GM12864 (cell line): ENCODE results near the gene SIM1.

Source experiments
- DNase-seq: peaks from one replicate; pipeline ENCODE4 v3.0.0-alpha.2; 2011; ENCODE audit warnings: low read depth
- H3K4me3 ChIP-seq: 2 replicates; pipeline ENCODE4 v1.5.1; 2011; ENCODE audit warnings: mild to moderate bottlenecking, low read depth, low read length, control low read depth
- CTCF ChIP-seq: IDR thresholded peaks from 2 replicates; pipeline ENCODE4 v1.5.1; 2011; ENCODE audit warnings: low read depth, mild to moderate bottlenecking, moderate library complexity, low read length, control low read depth, inconsistent platforms; ENCODE audit errors: missing control alignments

Gene SIM1

DNA sequence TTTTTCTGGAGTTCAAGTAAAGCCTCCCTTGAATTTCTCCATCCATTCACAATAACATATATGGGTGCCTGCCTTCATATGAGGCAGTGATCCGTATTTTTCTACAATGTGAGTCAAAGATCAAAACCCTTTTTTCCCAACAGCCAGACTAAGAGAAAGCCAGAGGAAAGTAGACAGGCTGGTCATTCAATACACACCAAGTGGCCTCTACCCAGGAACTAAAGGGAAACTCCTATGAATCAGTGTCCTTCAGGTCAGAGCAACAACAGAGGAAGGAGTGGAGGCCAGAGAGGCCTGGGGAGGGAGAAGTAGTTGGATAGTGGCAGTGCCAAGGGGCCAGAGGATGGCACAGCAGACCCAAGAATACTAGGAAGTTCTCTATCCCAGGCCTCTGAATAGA lies 23.8 kb downstream of the SIM1 start:
- H3K4me3 ChIP-seq, result no peak overlapping the region
- no peak for DNase-seq
- no peak for TF ChIP-seq CTCF

- H3K4me3 ChIP-seq, result no peak overlapping the region
- DNase-seq, result no peak
- no peak for TF ChIP-seq CTCF
These were observed 29.4 kb downstream of the SIM1 start for GRCh38 chr6:100435299-100435698.

- DNase-seq, result no peak
- H3K4me3 ChIP-seq, result no peak overlapping the region
- no peak for TF ChIP-seq CTCF
These were observed 30.8 kb downstream of the SIM1 start for GRCh38 chr6:100433726-100434435.

GRCh38 chr6:100432136-100432535 lies 32.6 kb downstream of the SIM1 start:
- no peak for TF ChIP-seq CTCF
- DNase-seq, result no peak
- H3K4me3 ChIP-seq, result no peak overlapping the region

- no peak for TF ChIP-seq CTCF
- no peak for DNase-seq
- no peak overlapping the region for H3K4me3 ChIP-seq
These were observed 33.8 kb downstream of the SIM1 start for GRCh38 chr6:100430962-100431361.

DNA sequence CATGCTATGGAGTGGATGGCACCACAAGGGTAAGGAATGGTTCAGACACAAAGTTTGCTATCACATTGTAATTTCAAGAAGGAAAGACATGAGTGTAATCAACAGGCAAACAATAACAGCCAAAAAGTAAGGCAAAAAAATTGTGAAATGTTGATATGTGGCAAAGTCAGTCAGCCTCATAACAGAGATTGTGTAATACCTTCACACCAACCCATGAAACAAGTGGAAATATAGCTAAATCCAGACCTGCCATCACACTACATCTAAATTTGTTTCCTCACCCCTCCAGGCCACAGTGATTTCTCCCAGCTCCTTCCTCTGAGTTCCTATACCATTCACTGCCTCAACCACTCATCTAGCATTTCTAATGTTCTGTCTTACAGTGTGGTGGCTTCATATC lies 37.3 kb downstream of the SIM1 start:
- DNase-seq, result no peak
- H3K4me3 ChIP-seq, result no peak overlapping the region

More for the DNA sequence above, 37.3 kb downstream of the SIM1 start:
- no peak for TF ChIP-seq CTCF
